ENCODE measurements around the gene TPRG1L.

The TPRG1L gene

DNA sequence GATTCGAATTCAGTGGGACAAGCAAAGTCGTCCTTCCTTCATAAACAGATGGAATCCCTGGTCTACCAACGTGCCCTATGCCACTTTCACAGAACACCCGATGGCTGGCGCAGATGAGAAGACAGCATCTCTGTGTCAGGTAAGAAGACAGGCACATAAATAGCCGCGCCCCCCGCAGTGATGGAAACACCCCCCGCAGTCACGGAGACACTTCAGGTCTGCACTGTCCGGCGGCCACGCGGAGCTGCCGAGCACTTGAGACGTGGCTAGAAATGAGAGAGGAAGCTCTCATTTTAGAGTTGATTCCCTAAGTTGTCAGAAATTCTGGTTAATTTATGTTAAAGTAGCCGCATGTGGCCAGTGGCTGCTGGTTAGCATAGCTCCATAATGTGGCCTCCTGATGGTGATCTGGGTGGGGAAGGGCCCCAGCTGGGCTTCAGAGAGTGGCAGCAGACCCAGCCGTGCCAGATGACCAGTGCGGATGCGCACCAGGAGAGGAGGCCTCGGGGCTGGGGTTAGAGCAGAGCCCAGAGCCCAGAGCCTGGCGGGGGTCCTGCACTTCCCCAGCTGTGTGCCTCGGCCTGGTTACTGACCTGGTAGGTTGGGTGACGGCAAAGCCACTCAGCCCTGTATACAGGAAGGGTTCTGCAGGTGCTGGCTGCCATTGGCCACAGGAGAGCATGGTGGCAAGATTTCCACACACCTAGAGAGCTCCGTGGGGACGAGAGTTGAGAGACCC lies 2.9 kb downstream of the TPRG1L start:
- TF ChIP-seq, protein P1, sequence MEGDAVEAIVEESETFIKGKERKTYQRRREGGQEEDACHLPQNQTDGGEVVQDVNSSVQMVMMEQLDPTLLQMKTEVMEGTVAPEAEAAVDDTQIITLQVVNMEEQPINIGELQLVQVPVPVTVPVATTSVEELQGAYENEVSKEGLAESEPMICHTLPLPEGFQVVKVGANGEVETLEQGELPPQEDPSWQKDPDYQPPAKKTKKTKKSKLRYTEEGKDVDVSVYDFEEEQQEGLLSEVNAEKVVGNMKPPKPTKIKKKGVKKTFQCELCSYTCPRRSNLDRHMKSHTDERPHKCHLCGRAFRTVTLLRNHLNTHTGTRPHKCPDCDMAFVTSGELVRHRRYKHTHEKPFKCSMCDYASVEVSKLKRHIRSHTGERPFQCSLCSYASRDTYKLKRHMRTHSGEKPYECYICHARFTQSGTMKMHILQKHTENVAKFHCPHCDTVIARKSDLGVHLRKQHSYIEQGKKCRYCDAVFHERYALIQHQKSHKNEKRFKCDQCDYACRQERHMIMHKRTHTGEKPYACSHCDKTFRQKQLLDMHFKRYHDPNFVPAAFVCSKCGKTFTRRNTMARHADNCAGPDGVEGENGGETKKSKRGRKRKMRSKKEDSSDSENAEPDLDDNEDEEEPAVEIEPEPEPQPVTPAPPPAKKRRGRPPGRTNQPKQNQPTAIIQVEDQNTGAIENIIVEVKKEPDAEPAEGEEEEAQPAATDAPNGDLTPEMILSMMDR (IDR thresholded peaks at IDR 0.05; ENCODE audit: extremely low read depth, missing control alignments), result no peak
- DNase-seq (ENCODE audit: low spot score), result no peak

DNA sequence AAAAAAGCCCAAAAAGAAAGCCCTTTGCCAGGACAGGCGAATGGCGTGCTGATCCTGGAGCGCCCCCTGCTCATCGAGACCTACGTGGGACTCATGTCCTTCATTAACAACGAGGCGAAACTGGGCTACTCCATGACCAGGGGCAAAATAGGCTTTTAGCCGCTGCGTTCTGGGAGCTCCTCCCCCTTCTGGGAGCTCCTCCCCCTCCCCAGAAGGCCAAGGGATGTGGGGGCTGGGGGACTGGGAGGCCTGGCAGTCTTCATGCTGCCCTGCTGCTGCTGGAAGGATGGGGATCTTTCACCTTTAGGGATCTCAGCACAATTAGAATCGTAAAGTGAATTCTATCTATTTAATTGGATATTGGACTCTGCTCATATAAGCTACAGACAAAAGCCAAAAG lies 3.6 kb downstream of the TPRG1L start:
- TF ChIP-seq, protein P1 (IDR thresholded peaks at IDR 0.05; ENCODE audit: extremely low read depth, missing control alignments), result no peak
- DNase-seq (ENCODE audit: low spot score), result no peak

DNA sequence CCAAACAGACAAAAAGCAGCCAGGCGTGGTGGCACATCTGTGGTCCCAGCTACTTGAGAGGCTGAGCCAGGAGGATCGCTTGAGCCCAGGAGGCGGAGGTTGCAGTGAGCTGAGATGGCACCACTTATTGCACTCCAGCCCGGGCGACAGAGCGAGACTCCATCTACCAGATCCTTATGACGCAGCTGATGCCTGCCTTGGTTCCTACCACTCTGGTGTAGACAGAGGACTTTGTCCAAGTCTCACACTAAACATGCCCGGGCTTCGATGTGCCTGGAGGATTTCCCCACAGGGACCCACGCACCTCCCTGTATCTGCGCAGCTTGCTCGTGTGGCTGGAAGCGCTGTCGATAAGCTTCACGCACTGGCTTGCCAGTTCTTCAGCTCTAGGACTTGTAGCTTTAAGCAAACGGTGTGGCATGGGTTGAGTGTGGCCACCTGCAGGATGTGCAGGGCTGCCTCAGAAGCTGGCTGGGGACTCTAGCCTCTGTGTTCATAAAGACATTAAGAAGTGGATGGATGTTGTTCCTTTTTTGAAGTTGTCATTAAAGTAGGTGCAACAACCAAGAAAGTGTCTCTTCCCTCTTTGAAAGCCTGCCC lies 4.8 kb downstream of the TPRG1L start:
- TF ChIP-seq, protein P1 (IDR thresholded peaks at IDR 0.05; ENCODE audit: extremely low read depth, missing control alignments), result no peak
- DNase-seq (ENCODE audit: low spot score), result no peak

DNA sequence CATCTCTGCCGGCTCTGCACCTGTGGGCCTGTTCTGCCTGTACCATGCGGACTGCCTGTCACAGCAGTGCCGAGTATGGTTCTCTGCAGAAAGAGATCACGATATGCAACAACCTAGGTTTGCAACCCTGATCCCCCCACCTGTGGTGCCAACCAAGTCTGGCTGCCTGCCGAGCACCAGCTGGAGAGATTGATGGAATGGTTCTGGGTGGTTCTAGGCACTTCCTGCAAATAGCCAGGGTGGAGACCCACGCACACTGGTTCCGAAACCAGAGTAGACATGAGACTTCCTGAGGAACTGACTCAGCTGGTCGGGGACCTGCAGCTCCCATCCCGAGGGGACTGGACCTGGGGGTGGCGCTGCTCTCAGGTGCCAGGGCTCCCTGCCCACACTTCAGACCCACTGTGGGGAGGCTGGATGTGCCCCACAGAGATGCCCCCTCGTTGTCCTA lies 5.4 kb downstream of the TPRG1L start:
- TF ChIP-seq, protein P1 (IDR thresholded peaks at IDR 0.05; ENCODE audit: extremely low read depth, missing control alignments), result no peak
- no peak for DNase-seq (ENCODE audit: low spot score)

DNA sequence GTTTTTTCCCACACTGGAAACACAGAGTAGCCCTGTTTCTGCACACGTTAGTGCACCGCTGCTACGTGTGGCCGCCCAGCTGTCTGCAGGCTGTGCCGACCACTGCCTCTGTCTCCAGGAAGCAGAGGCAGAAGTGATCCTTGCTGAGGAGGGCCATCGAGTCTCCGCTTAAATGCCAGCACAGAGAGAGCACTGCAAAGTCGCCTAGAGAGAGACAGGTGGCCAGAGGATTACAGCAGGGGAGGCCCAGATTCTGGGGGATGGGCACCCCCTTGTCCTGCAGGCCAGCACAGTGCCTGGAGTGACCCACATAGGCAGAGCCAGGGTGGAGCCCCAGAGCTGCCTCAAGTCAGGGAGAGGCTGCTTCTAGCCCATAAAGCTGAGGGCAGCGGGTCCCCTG lies 6.1 kb downstream of the TPRG1L start:
- TF ChIP-seq, protein P1 (IDR thresholded peaks at IDR 0.05; ENCODE audit: extremely low read depth, missing control alignments), result no peak
- DNase-seq (ENCODE audit: low spot score), result no peak

DNA sequence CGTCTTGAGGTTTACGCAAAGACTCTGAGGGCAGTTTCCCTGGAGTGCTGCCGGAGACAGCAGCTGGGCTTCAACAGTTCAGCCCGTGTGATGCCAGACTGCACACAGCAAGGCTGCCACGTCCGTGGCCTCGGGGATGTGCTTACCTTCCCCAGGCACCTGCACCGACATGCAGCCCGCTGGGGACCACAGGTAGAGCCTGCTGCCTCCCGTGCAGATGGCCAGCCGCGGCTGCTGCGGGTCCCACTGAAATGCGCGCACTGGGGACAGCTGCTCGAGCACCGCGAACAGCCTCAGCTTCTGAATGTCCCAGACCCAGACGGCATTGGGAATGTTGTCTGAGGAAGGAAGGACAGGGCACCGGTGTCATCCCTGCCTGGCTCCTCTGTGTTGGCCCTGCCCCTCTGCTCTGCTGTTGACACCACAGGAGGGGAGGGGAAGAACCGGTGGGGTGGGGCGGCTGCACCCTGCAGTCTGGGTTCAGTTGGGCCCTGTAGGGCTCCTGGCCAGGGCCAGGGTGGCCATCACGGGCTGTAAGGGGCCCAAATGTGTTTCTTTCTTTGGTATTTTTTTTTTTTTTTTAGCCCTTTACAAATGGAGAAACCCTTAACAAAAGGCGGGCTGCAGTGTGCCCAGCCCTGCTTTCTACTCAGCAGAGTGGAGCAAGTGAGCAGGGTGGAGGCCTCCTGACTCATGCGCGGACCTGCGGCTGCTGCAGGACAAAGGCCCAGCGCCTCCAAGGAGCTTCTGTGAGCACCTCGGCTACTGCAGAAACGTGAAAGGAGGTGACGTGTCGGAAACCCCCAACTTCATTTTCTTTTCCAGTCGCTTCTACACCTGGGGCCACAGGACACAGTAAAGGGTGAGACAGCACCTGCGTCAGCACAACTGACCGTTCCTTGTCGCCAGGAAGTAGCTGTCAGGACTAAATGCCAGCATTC lies 6.8 kb downstream of the TPRG1L start:
- no peak for DNase-seq (ENCODE audit: low spot score)
- TF ChIP-seq, protein P1 (IDR thresholded peaks at IDR 0.05; ENCODE audit: extremely low read depth, missing control alignments), result no peak
